GM13976 (cell line): ENCODE data around the gene QRFP.

Source experiments
- DNase-seq: peaks from one replicate; pipeline ENCODE4 v3.0.0; 2012; ENCODE audit warnings: low spot score
- in situ Hi-C: fragments of 300-500 bp; cut with MboI; formaldehyde crosslinking; loops from one replicate; pipeline ENCODE4 v1.12.0; 2022; ENCODE audit warnings: low sequenced_read_pairs, mixed read lengths, inconsistent platforms; ENCODE audit not compliant: unreplicated experiment
- TF ChIP-seq, protein P1 (sequence below): IDR thresholded peaks from 2 replicates; pipeline ENCODE4 v1.5.1; 2012; ENCODE audit warnings: borderline replicate concordance, mild to moderate bottlenecking; ENCODE audit not compliant: insufficient read depth; ENCODE audit errors: extremely low read depth, missing control alignments, control extremely low read depth

QRFP gene

DNA sequence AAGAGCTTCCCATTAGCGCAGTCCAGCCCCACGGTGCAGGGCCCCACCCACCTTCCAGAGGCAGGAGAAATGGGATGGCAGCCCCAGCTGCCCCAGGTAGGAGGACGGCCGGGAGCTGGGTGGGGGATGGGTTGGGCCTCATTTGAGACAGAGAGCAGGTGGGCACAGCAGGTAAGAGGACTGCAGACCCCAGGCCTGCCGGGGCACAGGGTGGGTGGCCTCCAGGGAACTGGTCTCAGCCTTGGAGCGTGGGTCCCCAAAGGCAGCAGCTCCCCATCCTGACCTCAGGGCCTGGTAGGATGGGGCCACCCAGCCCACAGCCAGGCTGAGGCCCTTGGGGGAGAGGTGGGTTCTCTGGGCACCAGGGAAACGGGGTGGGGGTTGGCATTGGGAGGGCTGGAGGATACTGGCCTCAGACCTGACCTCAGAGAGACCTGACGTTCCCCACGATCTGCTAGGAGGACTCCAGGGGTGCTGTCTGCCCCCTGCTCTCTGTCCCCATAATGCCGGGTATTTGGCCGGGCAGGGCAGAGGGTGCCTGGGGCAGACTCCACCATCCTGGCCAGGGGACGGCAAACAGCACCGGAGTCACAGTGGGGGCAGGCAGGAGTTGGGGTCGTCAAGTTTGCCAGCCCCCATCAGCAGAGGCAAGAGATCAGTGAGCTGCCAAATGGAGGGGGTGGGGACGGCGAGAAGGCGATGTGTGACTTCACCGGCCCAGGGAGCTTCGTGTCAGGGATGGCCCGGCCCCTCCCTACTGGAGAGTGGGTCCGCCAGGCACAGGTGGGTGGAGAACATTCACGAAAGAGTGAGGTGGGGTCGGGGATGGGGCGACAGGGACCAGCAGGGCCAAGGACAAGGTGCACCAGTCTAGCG, 6.8 kb upstream of the QRFP start:
- DNase-seq: no peak
- in situ Hi-C loops: no loop called here
- TF ChIP-seq, protein P1, sequence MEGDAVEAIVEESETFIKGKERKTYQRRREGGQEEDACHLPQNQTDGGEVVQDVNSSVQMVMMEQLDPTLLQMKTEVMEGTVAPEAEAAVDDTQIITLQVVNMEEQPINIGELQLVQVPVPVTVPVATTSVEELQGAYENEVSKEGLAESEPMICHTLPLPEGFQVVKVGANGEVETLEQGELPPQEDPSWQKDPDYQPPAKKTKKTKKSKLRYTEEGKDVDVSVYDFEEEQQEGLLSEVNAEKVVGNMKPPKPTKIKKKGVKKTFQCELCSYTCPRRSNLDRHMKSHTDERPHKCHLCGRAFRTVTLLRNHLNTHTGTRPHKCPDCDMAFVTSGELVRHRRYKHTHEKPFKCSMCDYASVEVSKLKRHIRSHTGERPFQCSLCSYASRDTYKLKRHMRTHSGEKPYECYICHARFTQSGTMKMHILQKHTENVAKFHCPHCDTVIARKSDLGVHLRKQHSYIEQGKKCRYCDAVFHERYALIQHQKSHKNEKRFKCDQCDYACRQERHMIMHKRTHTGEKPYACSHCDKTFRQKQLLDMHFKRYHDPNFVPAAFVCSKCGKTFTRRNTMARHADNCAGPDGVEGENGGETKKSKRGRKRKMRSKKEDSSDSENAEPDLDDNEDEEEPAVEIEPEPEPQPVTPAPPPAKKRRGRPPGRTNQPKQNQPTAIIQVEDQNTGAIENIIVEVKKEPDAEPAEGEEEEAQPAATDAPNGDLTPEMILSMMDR: no peak

DNA sequence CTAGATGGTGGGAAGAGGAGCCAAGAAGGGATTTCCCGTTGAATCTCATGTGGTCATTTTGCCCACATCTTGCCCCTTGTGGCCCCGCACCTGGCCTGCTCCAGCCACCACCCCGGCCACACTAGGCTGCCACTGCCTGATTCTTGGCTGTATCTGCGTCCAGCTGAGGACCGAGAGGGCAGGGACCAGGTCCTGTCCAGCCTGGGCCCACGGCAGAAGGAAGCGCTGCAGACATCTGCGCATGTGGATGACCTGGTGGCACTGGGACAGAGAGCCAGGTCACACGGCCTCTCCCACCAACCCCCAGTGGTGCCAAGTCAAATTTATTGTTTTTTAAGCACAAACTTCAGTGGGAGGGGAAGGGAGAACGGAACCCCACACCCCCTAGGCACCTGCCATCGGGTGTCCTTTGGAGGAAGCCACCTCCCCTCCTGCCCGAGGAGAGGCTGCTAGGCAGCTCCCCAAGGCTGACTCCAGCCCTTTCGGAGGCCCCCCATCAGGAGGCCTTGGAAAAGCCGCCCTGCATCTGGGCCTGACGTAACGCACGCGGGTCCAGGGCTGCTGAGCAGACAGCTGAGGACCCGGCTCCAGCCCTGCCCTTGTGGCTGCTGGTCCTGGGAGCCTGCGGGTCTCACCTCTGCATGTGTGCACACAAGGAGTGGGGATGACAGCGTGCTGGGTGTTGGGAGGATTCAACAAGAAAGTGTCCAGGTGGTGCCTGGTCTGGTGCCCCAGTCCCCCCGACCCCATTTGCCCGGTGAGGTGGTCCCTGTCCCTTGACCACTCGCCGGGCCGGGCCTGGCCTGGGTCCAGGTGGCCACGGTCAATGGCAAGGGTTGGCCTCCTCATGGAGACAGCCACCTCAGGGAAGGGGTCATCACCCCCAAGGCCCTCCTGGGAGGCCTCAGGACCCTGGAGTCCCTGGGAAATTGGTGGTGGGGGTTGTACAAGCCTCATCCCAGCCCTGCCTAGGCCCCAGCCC, 5.9 kb upstream of the QRFP start:
- TF ChIP-seq, protein P1: no peak
- no peak for DNase-seq
- in situ Hi-C loops: no loop called here

DNA sequence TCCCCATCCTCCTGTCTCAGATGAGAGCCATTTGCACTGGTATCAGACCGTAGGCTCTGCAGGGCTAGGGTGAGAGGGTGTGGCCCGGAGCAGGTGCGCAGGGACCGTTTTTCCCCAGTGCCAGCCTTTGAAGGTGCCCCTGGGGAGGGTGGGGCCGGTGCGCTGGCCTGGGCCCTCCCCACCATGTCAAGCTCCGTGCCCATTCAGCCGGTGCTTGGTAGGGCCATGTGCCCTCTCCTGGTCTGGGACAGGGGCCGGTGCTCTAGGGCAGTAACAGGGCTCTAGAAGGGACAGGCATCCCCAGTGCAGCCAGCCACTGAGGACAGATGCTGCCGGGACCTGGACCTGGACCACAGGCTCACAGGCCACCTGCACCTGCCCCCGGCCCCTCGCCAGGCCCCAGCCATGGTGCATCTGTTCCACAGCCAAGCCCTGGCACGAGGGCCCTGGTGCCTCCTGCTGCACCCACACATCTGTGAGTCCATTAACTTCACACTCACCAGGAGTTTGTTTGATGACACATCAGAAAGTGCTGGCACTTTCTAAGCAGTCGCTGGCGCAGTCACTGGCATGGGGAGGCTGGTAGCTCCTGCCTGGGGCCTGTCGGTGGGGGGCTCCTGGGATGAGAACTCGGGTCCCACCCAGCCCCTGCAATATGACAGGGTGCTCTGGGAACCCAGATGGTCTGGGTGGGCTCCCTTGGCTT, 5.0 kb upstream of the QRFP start:
- DNase-seq: no peak
- in situ Hi-C loops: no loop called here
- TF ChIP-seq, protein P1: no peak

DNA sequence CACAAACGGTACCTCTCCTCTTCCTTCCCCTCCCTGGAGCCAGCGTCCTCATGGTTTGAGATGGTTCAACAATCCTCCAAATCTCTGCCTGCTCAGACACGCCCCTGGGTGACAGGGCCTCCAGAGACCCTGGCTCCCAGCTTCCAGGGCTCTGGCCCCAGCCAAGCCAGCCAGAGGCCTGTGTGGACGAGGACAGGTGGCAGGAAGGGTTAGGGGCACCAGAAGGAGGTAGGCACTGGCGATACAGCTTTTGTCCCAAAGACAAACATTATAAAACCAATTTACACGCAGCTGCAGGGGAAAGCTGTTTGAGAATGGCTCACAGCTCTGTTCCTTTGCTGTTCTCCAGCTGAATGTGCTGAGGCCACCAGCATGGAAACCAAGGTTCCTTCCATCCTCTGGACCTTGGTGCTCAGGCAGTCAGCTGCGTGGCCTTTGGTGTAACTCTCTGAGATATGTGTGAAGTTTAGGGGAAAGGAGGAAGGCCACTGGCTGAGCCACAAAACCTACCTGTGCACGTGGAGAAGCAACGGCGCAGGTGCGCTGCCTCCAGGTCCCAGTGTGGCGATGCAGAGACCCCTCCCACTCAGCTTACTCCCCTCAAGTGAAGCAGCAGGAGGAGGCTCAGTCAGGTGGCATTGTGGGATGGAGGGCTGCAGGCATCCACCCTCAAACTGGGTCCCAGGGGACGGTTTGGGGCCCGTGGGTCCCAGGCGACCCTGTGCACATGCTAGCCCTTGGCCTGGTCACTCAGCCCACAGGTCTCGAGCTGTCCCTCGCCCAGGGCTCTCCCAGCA, 4.3 kb upstream of the QRFP start:
- in situ Hi-C loops: no loop called here
- no peak for DNase-seq
- TF ChIP-seq, protein P1: no peak

GRCh38 chr9:130899051-130899748, 2.6 kb upstream of the QRFP start:
- TF ChIP-seq, protein P1: no peak
- no peak for DNase-seq

More at GRCh38 chr9:130899051-130899748, 2.6 kb upstream of the QRFP start:
- in situ Hi-C loops: no loop called here
